ENCODE results near the gene STPG2. TPM values are rescaled to one million over a fixed set of nuclear protein-coding genes. Genes with fewer than 3 reads are reported as not detected.

STPG2 gene
- total RNA-seq, 4 donors from 2014 or later: 0.31 TPM; not detected in 3

GRCh38 chr4:97942137-97942536 is 201.1 kb downstream of the STPG2 start:
- no peaks in the 10 kb centered on the region for H3K27me3 ChIP-seq
- no peak overlapping the region for H3K27ac ChIP-seq
- H3K9me3 ChIP-seq: peaks cover 0 to 21% (median 13%) of the 10 kb centered on the region in 3 donors
- intact Hi-C loops (cut with DNase I): no loop called here
- no peak for DNase-seq
- no peaks in the 10 kb centered on the region for H3K36me3 ChIP-seq
- H3K4me1 ChIP-seq: no peaks in the 10 kb centered on the region
- 30 to 61% methylated on average over 1 of the region's 1 CpG for WGBS, 2 donors
- H3K4me3 ChIP-seq: no peak overlapping the region
- TF ChIP-seq POLR2A (IDR thresholded peaks at IDR 0.05): no peak
- TF ChIP-seq CTCF (IDR thresholded peaks at IDR 0.05): no peak

GRCh38 chr4:97938141-97938540 is 205.1 kb downstream of the STPG2 start:
- H3K27me3 ChIP-seq: no peaks in the 10 kb centered on the region
- intact Hi-C loops (cut with DNase I): no loop called here
- 80% methylated on average over 1 of the region's 7 CpGs; no CpG with 5 or more reads in 1 of the 2 donors for WGBS, 2 donors
- TF ChIP-seq POLR2A (IDR thresholded peaks at IDR 0.05): no peak
- no peak for TF ChIP-seq CTCF (IDR thresholded peaks at IDR 0.05)
- H3K27ac ChIP-seq: no peak overlapping the region
- H3K36me3 ChIP-seq: no peaks in the 10 kb centered on the region
- peaks cover 0 to 22% (median 13%) of the 10 kb centered on the region in 3 donors for H3K9me3 ChIP-seq
- H3K4me1 ChIP-seq: no peaks in the 10 kb centered on the region
- DNase-seq: no peak
- H3K4me3 ChIP-seq: no peak overlapping the region

DNA sequence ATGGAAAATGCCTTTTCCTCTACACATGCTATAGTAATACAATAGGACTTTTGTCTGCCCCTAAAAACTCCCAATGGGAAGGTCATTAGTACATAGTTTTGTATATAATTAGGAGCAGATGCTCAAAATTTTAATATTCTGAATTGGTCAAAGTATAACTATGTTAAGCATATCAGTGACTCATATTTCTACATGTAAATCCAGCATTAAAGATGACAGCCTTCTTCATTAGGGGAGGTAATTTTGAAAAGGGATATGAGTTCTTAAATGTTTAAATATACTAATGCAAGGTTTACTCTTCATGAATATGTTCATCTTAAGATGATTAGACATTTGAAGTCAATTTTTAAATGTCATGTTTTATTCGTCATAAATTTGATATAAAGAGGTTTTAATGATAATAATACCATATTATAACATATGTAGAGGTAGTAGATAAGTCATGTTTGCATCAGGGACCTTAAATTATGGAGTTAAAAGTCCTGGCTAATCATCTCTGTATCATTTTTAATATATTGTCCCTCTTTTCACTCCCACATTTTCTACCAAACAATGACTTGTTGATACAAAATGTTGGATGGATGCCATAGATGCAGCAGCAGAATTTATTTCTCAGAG is 218.8 kb downstream of the STPG2 start:
- no peak overlapping the region for H3K27ac ChIP-seq
- no peak overlapping the region for H3K4me3 ChIP-seq
- no peak for DNase-seq
- 42 to 51% methylated on average over 1 of the region's 1 CpG for WGBS, 2 donors
- no peaks in the 10 kb centered on the region for H3K27me3 ChIP-seq
- intact Hi-C loops (cut with DNase I): no loop called here
- peaks cover 0 to 6% (median 0%) of the 10 kb centered on the region in 3 donors for H3K9me3 ChIP-seq
- no peaks in the 10 kb centered on the region for H3K36me3 ChIP-seq
- TF ChIP-seq CTCF (IDR thresholded peaks at IDR 0.05): no peak
- TF ChIP-seq POLR2A (IDR thresholded peaks at IDR 0.05): no peak
- no peaks in the 10 kb centered on the region for H3K4me1 ChIP-seq

DNA sequence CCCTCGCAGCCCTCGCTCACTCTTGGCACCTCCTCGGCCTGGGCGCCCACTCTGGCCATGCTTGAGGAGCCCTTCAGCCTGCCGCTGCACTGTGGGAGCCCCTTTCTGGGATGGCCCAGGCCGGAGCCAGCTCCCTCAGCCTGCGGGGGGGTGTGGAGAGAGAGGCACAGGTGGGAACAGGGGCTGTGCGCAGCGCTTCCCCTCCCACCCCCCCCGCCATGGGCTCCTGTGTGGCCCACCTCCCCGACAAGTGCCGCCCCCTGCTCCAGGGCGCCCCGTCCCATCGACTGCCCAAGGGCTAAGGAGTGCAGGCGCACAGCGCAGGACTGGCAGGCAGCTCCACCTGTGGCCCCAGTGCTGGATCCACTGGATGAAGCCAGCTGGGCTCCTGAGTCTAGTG is 220.2 kb downstream of the STPG2 start:
- Histone ChIP-seq H3K4me3 (no peak overlapping the region), H3K27me3 (no peaks in the 10 kb centered on the region), H3K36me3 (no peaks in the 10 kb centered on the region), H3K27ac (no peak overlapping the region), H3K4me1 (no peaks in the 10 kb centered on the region), H3K9me3 (peaks cover 0 to 6% (median 0%) of the 10 kb centered on the region in 3 donors)
- WGBS, 2 donors: 100% methylated on average over 2 of the region's 17 CpGs; no CpG with 5 or more reads in 1 of the 2 donors
- TF ChIP-seq POLR2A (IDR thresholded peaks at IDR 0.05) (no peak), CTCF (IDR thresholded peaks at IDR 0.05) (no peak)
- intact Hi-C loops (cut with DNase I): no loop called here
- no peak for DNase-seq

GRCh38 chr4:97917115-97917514 is 226.2 kb downstream of the STPG2 start:
- no peak for TF ChIP-seq POLR2A (IDR thresholded peaks at IDR 0.05)
- TF ChIP-seq CTCF (IDR thresholded peaks at IDR 0.05): no peak
- no peak for DNase-seq
- intact Hi-C loops (cut with DNase I): no loop called here
- H3K4me3 ChIP-seq: no peak overlapping the region
- no peaks in the 10 kb centered on the region for H3K27me3 ChIP-seq
- WGBS, 2 donors: 90% methylated on average over 5 to 8 of the region's 13 CpGs
- H3K9me3 ChIP-seq: peaks cover 0 to 6% (median 0%) of the 10 kb centered on the region in 3 donors
- H3K36me3 ChIP-seq: no peaks in the 10 kb centered on the region
- H3K4me1 ChIP-seq: no peaks in the 10 kb centered on the region
- no peak overlapping the region for H3K27ac ChIP-seq
